Left forelimb (tissue), 1 donor: ENCODE data around the gene KRT76.
A peak's percentile ranks its signal among the peaks of the same experiment; 100 is the strongest.
"Not testable (repeated sequence)": the region's sequence is repeated elsewhere in the genome, so short reads cannot be mapped to it uniquely, and the experiment has no call there.

Experiments used
- DNase-seq: peaks from one replicate; pipeline ENCODE4 v3.0.0-alpha.2; 2018; ENCODE audit warnings: low spot score

Gene KRT76

GRCh38 chr12:52797529-52797894 is 20.4 kb upstream of the KRT76 start:
- DNase-seq = no peak

GRCh38 chr12:52796839-52797528 is 19.8 kb upstream of the KRT76 start:
- DNase-seq = no peak

- DNase-seq = no peak
These were observed 19.3 kb upstream of the KRT76 start for GRCh38 chr12:52796429-52796794.

- no peak for DNase-seq
These were observed 18.7 kb upstream of the KRT76 start, which contains the start of gene KRT3 for GRCh38 chr12:52795694-52796428. KRT3 (minus strand) TSS chr12:52796117; CDS start chr12:52796042, 75 bp downstream.

- not testable (repeated sequence) for DNase-seq
These were observed 18.2 kb upstream of the KRT76 start for GRCh38 chr12:52795332-52795674.

- no peak for DNase-seq
These were observed 17.6 kb upstream of the KRT76 start for GRCh38 chr12:52794479-52795331.

GRCh38 chr12:52792185-52793029 is 15.3 kb upstream of the KRT76 start:
- DNase-seq = no peak

GRCh38 chr12:52791271-52792184 is 14.4 kb upstream of the KRT76 start:
- no peak for DNase-seq

GRCh38 chr12:52790427-52791270 is 13.5 kb upstream of the KRT76 start:
- no peak for DNase-seq

- DNase-seq = no peak
These were observed 12.7 kb upstream of the KRT76 start for GRCh38 chr12:52789637-52790426.

- no peak for DNase-seq
These were observed 11.9 kb upstream of the KRT76 start for GRCh38 chr12:52788876-52789636.

GRCh38 chr12:52788192-52788875 is 11.2 kb upstream of the KRT76 start:
- no peak for DNase-seq

GRCh38 chr12:52787324-52788191 is 10.4 kb upstream of the KRT76 start:
- no peak for DNase-seq

GRCh38 chr12:52784909-52785308 is 7.8 kb upstream of the KRT76 start:
- DNase-seq = peak; percentile 17

- DNase-seq = no peak
These were observed 6.6 kb upstream of the KRT76 start for GRCh38 chr12:52783563-52784316.

GRCh38 chr12:52782502-52782901 is 5.4 kb upstream of the KRT76 start:
- DNase-seq = no peak
